WTC11 (cell line): ENCODE results near the gene PCDH9. TPM values are rescaled to one million over a fixed set of nuclear protein-coding genes. Genes with fewer than 3 reads are reported as not detected.

ENCODE experiments used
- ATAC-seq: fragments of 200-7000 bp; cut with Tn5 transposase; 2 replicates; pipeline ENCODE4 v1.10.0; 2021; ENCODE audit warnings: mild to moderate bottlenecking, moderate library complexity
- CTCF ChIA-PET: fragments of 300-600 bp; sonication (Branson Sonifier 250); formaldehyde crosslinking; loops from one replicate; lab custom pipeline; 2021; ENCODE audit warnings: antibody characterized with exemption; lab: Charles Lee
- POLR2A ChIA-PET: fragments of 350-600 bp; sonication (Branson Sonifier 250); formaldehyde crosslinking; loops from one replicate; lab custom pipeline; 2021; ENCODE audit warnings: antibody characterized with exemption; lab: Charles Lee
- DNase-seq: peaks from one replicate; pipeline ENCODE4 v3.0.0; 2021; ENCODE audit warnings: low spot score
- H3K27ac Mint-ChIP-seq: 2 replicates; pipeline ENCODE4 v1.8.0; 2021; ENCODE audit warnings: mixed read lengths
- H3K27me3 Mint-ChIP-seq: 2 replicates; pipeline ENCODE4 v1.8.0; 2021; ENCODE audit warnings: low read depth, mild to moderate bottlenecking, moderate library complexity, mixed read lengths
- H3K36me3 Mint-ChIP-seq: 2 replicates; pipeline ENCODE4 v1.8.0; 2021; ENCODE audit warnings: mixed read lengths
- H3K4me1 Mint-ChIP-seq: 2 replicates; pipeline ENCODE4 v1.8.0; 2022; ENCODE audit warnings: mixed read lengths
- H3K4me3 Mint-ChIP-seq: 2 replicates; pipeline ENCODE4 v1.8.0; 2021; ENCODE audit warnings: mild to moderate bottlenecking, moderate library complexity, mixed read lengths
- H3K9me3 Mint-ChIP-seq: 2 replicates; pipeline ENCODE4 v1.8.0; 2021; ENCODE audit warnings: mixed read lengths
- ATF1 ChIP-seq: sonication (generic); formaldehyde crosslinking; IDR thresholded peaks from 2 replicates; pipeline ENCODE4 v1.8.1; 2023; ENCODE audit warnings: mild to moderate bottlenecking, moderate library complexity, missing genetic modification reagents
- CREM ChIP-seq: sonication (generic); formaldehyde crosslinking; IDR thresholded peaks from 2 replicates; pipeline ENCODE4 v1.8.1; 2022; ENCODE audit warnings: mild to moderate bottlenecking, missing genetic modification reagents, moderate library complexity
- ELF4 ChIP-seq: sonication (generic); formaldehyde crosslinking; IDR thresholded peaks from 2 replicates; pipeline ENCODE4 v1.8.1; 2022; ENCODE audit warnings: low read depth, mild to moderate bottlenecking, moderate library complexity, missing genetic modification reagents
- EMX1 ChIP-seq: fragments of 250-450 bp; sonication (Bioruptor Pico); IDR thresholded peaks from 2 replicates; pipeline ENCODE4 v1.8.0; 2021; ENCODE audit warnings: mild to moderate bottlenecking
- KAT7 ChIP-seq: sonication (generic); formaldehyde crosslinking; IDR thresholded peaks from 2 replicates; pipeline ENCODE4 v1.8.1; 2023; ENCODE audit warnings: missing genetic modification reagents, mild to moderate bottlenecking, borderline replicate concordance
- MXD4 ChIP-seq: fragments of 250-450 bp; sonication (Bioruptor Pico); IDR thresholded peaks from 2 replicates; pipeline ENCODE4 v1.8.0; 2021; ENCODE audit warnings: mild to moderate bottlenecking, moderate library complexity, borderline replicate concordance
- NR2C2 ChIP-seq: sonication (generic); formaldehyde crosslinking; IDR thresholded peaks from 2 replicates; pipeline ENCODE4 v1.8.0; 2022; ENCODE audit warnings: mild to moderate bottlenecking, missing genetic modification reagents
- RORB ChIP-seq: fragments of 250-450 bp; sonication (Bioruptor Pico); IDR thresholded peaks from 2 replicates; pipeline ENCODE4 v1.9.0; 2021; ENCODE audit warnings: mild to moderate bottlenecking
- ZNF263 ChIP-seq: sonication (generic); formaldehyde crosslinking; IDR thresholded peaks from 2 replicates; pipeline ENCODE4 v1.8.1; 2022; ENCODE audit warnings: low read depth, mild to moderate bottlenecking, moderate library complexity, missing genetic modification reagents
- ZNF396 ChIP-seq: fragments of 250-450 bp; sonication (Bioruptor Pico); IDR thresholded peaks from 2 replicates; pipeline ENCODE4 v1.8.0; 2021; ENCODE audit warnings: mild to moderate bottlenecking, moderate library complexity, borderline replicate concordance
- ZNF416 ChIP-seq: fragments of 250-450 bp; sonication (Bioruptor Pico); IDR thresholded peaks from 2 replicates; pipeline ENCODE4 v1.9.0; 2021; ENCODE audit warnings: mild to moderate bottlenecking, inconsistent platforms
- total RNA-seq: library from RNA; stranded (reverse); gene quantifications from 3 replicates; pipeline ENCODE4 v1.2.3, GENCODE V29; 2021
- TF ChIP-seq, protein P1 (sequence below): sonication (generic); formaldehyde crosslinking; IDR thresholded peaks from 2 replicates; pipeline ENCODE4 v1.8.1; 2022; ENCODE audit warnings: low read depth, missing genetic modification reagents, borderline replicate concordance
- TF ChIP-seq, protein P2 (sequence below): sonication (generic); formaldehyde crosslinking; IDR thresholded peaks from 2 replicates; pipeline ENCODE4 v1.8.0; 2022; ENCODE audit warnings: mild to moderate bottlenecking, missing genetic modification reagents
- TF ChIP-seq, protein P3 (sequence below): sonication (generic); formaldehyde crosslinking; IDR thresholded peaks from 2 replicates; pipeline ENCODE4 v1.8.0; 2022; ENCODE audit warnings: mild to moderate bottlenecking, missing genetic modification reagents
- TF ChIP-seq, protein P4 (sequence below): sonication (generic); formaldehyde crosslinking; IDR thresholded peaks from 2 replicates; pipeline ENCODE4 v1.8.0; 2023; ENCODE audit warnings: missing genetic modification reagents
- TF ChIP-seq, protein P5 (sequence below): sonication (generic); formaldehyde crosslinking; IDR thresholded peaks from 2 replicates; pipeline ENCODE4 v1.8.1; 2023; ENCODE audit warnings: mild to moderate bottlenecking, missing genetic modification reagents, borderline replicate concordance
- TF ChIP-seq, protein P6 (sequence below): fragments of 250-450 bp; sonication (Bioruptor Pico); IDR thresholded peaks from 2 replicates; pipeline ENCODE4 v1.9.0; 2021; ENCODE audit warnings: moderate library complexity, mild to moderate bottlenecking, inconsistent platforms, borderline replicate concordance
- TF ChIP-seq, protein P7 (sequence below): fragments of 250-450 bp; sonication (Bioruptor Pico); IDR thresholded peaks from 2 replicates; pipeline ENCODE4 v1.9.0; 2021; ENCODE audit warnings: mild to moderate bottlenecking, borderline replicate concordance
- TF ChIP-seq, protein P8 (sequence below): fragments of 250-450 bp; sonication (Bioruptor Pico); conservative IDR thresholded peaks from 2 replicates; pipeline ENCODE4 v1.9.0; 2021; ENCODE audit warnings: mild to moderate bottlenecking

Gene PCDH9
- total RNA-seq, 1 experiment from 2014 or later: 0.48 TPM

DNA sequence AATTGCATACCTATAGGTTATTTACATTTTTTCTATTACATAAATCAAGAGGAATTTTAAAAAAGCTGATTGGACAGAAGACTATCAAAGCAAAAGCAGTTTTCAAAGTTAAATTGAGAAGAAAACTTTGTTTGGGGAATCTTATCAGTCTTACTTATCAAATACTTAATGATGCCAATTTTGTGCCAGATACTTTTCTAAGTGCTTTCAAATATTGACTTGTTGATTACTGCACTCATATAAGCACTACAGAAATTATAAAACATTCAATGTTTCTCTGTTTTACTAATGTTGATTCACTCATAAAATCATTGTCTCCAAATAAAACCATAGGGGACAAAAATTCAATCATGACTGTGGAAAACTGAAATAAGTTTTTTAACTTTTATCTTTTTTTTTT is 36.2 kb downstream of the PCDH9 start:
- CTCF ChIA-PET: no interaction called here
- Mint-ChIP-seq H3K9me3 (no peaks in the 10 kb centered on the region), H3K27me3 (no peaks in the 10 kb centered on the region), H3K36me3 (no peaks in the 10 kb centered on the region), H3K4me1 (no peaks in the 10 kb centered on the region), H3K4me3 (no peak overlapping the region), H3K27ac (no peak overlapping the region)
- TF ChIP-seq, protein P1, sequence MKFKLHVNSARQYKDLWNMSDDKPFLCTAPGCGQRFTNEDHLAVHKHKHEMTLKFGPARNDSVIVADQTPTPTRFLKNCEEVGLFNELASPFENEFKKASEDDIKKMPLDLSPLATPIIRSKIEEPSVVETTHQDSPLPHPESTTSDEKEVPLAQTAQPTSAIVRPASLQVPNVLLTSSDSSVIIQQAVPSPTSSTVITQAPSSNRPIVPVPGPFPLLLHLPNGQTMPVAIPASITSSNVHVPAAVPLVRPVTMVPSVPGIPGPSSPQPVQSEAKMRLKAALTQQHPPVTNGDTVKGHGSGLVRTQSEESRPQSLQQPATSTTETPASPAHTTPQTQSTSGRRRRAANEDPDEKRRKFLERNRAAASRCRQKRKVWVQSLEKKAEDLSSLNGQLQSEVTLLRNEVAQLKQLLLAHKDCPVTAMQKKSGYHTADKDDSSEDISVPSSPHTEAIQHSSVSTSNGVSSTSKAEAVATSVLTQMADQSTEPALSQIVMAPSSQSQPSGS (CRISPR knock-in tag): no peak
- TF ChIP-seq KAT7 (CRISPR knock-in tag) (no peak), ZNF416 (CRISPR knock-in tag) (no peak), NR2C2 (no peak), ELF4 (CRISPR knock-in tag) (no peak), CREM (CRISPR knock-in tag) (no peak), EMX1 (CRISPR knock-in tag) (no peak), MXD4 (CRISPR knock-in tag) (no peak), ZNF396 (CRISPR knock-in tag) (no peak)
- TF ChIP-seq, protein P2, sequence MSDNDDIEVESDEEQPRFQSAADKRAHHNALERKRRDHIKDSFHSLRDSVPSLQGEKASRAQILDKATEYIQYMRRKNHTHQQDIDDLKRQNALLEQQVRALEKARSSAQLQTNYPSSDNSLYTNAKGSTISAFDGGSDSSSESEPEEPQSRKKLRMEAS (CRISPR knock-in tag): no peak
- TF ChIP-seq, protein P3, sequence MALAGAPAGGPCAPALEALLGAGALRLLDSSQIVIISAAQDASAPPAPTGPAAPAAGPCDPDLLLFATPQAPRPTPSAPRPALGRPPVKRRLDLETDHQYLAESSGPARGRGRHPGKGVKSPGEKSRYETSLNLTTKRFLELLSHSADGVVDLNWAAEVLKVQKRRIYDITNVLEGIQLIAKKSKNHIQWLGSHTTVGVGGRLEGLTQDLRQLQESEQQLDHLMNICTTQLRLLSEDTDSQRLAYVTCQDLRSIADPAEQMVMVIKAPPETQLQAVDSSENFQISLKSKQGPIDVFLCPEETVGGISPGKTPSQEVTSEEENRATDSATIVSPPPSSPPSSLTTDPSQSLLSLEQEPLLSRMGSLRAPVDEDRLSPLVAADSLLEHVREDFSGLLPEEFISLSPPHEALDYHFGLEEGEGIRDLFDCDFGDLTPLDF (CRISPR knock-in tag): no peak
- TF ChIP-seq, protein P4, sequence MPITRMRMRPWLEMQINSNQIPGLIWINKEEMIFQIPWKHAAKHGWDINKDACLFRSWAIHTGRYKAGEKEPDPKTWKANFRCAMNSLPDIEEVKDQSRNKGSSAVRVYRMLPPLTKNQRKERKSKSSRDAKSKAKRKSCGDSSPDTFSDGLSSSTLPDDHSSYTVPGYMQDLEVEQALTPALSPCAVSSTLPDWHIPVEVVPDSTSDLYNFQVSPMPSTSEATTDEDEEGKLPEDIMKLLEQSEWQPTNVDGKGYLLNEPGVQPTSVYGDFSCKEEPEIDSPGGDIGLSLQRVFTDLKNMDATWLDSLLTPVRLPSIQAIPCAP (CRISPR knock-in tag): no peak
- POLR2A ChIA-PET: no interaction called here
- ATAC-seq (no peak), DNase-seq (no peak)

DNA sequence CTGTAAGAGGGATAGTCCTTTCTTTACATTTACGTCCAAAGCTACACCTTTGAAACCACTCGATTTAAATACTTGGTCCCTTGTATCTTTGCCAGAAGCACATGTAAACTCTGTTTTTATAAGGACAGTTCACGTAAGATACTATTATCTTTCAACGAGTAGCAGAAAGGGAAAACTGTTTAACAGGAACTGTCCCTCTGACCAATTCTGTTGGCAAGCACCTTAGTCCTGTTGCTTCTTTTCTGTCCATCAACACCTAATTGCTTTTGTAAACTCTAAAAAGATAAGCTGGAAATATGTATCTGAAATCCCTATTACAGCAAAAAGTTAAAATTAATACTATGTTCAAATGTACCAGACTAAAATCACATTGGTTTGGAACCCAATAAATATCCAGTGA is 37.4 kb downstream of the PCDH9 start:
- Mint-ChIP-seq H3K4me1 (no peaks in the 10 kb centered on the region), H3K4me3 (no peak overlapping the region), H3K36me3 (no peaks in the 10 kb centered on the region), H3K27me3 (no peaks in the 10 kb centered on the region), H3K27ac (no peak overlapping the region), H3K9me3 (no peaks in the 10 kb centered on the region)
- CTCF ChIA-PET: no interaction called here
- ATAC-seq: no peak
- no peak for DNase-seq
- POLR2A ChIA-PET: no interaction called here
- TF ChIP-seq, protein P5, sequence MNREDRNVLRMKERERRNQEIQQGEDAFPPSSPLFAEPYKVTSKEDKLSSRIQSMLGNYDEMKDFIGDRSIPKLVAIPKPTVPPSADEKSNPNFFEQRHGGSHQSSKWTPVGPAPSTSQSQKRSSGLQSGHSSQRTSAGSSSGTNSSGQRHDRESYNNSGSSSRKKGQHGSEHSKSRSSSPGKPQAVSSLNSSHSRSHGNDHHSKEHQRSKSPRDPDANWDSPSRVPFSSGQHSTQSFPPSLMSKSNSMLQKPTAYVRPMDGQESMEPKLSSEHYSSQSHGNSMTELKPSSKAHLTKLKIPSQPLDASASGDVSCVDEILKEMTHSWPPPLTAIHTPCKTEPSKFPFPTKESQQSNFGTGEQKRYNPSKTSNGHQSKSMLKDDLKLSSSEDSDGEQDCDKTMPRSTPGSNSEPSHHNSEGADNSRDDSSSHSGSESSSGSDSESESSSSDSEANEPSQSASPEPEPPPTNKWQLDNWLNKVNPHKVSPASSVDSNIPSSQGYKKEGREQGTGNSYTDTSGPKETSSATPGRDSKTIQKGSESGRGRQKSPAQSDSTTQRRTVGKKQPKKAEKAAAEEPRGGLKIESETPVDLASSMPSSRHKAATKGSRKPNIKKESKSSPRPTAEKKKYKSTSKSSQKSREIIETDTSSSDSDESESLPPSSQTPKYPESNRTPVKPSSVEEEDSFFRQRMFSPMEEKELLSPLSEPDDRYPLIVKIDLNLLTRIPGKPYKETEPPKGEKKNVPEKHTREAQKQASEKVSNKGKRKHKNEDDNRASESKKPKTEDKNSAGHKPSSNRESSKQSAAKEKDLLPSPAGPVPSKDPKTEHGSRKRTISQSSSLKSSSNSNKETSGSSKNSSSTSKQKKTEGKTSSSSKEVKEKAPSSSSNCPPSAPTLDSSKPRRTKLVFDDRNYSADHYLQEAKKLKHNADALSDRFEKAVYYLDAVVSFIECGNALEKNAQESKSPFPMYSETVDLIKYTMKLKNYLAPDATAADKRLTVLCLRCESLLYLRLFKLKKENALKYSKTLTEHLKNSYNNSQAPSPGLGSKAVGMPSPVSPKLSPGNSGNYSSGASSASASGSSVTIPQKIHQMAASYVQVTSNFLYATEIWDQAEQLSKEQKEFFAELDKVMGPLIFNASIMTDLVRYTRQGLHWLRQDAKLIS: no peak
- TF ChIP-seq ZNF263 (no peak), ATF1 (CRISPR knock-in tag) (no peak), RORB (CRISPR knock-in tag) (no peak)
- TF ChIP-seq, protein P6, sequence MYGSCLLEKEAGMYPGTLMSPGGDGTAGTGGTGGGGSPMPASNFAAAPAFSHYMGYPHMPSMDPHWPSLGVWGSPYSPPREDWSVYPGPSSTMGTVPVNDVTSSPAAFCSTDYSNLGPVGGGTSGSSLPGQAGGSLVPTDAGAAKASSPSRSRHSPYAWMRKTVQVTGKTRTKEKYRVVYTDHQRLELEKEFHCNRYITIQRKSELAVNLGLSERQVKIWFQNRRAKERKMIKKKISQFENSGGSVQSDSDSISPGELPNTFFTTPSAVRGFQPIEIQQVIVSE (CRISPR knock-in tag): no peak
- TF ChIP-seq, protein P7, sequence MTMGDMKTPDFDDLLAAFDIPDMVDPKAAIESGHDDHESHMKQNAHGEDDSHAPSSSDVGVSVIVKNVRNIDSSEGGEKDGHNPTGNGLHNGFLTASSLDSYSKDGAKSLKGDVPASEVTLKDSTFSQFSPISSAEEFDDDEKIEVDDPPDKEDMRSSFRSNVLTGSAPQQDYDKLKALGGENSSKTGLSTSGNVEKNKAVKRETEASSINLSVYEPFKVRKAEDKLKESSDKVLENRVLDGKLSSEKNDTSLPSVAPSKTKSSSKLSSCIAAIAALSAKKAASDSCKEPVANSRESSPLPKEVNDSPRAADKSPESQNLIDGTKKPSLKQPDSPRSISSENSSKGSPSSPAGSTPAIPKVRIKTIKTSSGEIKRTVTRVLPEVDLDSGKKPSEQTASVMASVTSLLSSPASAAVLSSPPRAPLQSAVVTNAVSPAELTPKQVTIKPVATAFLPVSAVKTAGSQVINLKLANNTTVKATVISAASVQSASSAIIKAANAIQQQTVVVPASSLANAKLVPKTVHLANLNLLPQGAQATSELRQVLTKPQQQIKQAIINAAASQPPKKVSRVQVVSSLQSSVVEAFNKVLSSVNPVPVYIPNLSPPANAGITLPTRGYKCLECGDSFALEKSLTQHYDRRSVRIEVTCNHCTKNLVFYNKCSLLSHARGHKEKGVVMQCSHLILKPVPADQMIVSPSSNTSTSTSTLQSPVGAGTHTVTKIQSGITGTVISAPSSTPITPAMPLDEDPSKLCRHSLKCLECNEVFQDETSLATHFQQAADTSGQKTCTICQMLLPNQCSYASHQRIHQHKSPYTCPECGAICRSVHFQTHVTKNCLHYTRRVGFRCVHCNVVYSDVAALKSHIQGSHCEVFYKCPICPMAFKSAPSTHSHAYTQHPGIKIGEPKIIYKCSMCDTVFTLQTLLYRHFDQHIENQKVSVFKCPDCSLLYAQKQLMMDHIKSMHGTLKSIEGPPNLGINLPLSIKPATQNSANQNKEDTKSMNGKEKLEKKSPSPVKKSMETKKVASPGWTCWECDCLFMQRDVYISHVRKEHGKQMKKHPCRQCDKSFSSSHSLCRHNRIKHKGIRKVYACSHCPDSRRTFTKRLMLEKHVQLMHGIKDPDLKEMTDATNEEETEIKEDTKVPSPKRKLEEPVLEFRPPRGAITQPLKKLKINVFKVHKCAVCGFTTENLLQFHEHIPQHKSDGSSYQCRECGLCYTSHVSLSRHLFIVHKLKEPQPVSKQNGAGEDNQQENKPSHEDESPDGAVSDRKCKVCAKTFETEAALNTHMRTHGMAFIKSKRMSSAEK (CRISPR knock-in tag): no peak
- TF ChIP-seq, protein P8, sequence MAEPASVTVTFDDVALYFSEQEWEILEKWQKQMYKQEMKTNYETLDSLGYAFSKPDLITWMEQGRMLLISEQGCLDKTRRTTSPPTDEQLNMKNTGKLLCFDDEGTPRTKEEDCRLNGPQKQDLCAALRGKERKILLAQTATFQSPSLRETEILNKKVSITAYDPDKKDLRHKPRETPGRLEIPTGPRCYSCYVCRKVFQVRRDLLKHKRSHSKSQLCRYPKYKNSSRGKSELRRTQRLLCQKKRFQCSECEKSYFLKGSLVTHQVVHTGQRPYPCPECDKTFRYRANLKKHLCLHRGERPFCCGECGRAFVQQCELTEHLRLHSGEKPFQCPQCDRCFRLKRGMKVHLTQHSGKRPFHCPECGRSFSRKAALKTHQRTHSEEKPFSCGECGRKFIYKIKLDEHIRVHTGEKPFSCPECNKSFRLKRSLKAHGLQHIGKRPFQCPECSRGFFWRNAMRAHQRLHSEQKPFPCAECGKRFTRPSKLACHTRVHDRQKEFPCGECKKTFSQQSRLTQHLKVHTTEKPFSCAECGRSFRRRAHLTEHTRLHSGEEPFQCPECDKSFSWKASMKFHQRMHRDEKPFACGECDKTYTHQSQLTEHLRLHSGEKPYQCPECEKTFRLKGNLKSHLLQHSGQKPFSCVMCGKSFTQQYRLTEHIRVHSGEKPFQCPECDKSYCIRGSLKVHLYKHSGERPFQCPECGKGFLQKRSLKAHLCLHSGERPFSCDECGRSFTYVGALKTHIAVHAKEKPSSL: no peak
